NB4 (cell line): ENCODE measurements around the gene HMGN4.

ENCODE experiments used
- CTCF ChIP-seq: IDR thresholded peaks from one replicate; pipeline ENCODE4 v1.5.1; 2012; ENCODE audit warnings: low read depth, low read length
- MAX ChIP-seq: IDR thresholded peaks from 2 replicates; pipeline ENCODE4 v1.6.1; 2011; ENCODE audit warnings: low read depth, low read length

GRCh38 chr6:26544473-26544872 lies 6.3 kb downstream of the HMGN4 start:
- TF ChIP-seq CTCF (no peak), MAX (no peak)
